Ovary (tissue), 9 donors: ENCODE data around the gene CSMD2. TPM values are rescaled to one million over a fixed set of nuclear protein-coding genes. Genes with fewer than 3 reads are reported as not detected.

Experiments used
- DNase-seq, 5 donors: peaks; one replicate each; pipeline ENCODE4 v3.0.0-alpha.2; 2019 to 2020
- H3K27ac ChIP-seq, 2 donors: fragments of 200-600 bp; one replicate each; pipeline versions ENCODE4 v1.5.1 to v1.8.0; 2019 to 2022
- H3K27me3 ChIP-seq: fragments of 200-600 bp; one replicate; pipeline ENCODE4 v1.8.0; 2022
- H3K36me3 ChIP-seq: fragments of 200-600 bp; sonication (generic); one replicate; pipeline ENCODE4 v1.5.1; 2019
- H3K4me1 ChIP-seq: one replicate; pipeline ENCODE4 v1.8.1; 2013; ENCODE audit warnings: mild to moderate bottlenecking, moderate library complexity; ENCODE audit not compliant: insufficient read depth
- H3K4me3 ChIP-seq: fragments of 200-600 bp; sonication (generic); one replicate; pipeline ENCODE4 v1.5.1; 2017
- H3K9me3 ChIP-seq, 2 donors: fragments of 200-600 bp in 1 of 2; sonication (generic) in 1 of 2; one replicate each; pipeline versions ENCODE4 v1.5.1 to v1.8.1; 2013 to 2019; ENCODE audit warnings: mild to moderate bottlenecking in 1 of 2, moderate library complexity in 1 of 2
- CTCF ChIP-seq, 3 donors: fragments of 450-650 bp in 2 of 3; fragments of 200-600 bp in 1 of 3; IDR thresholded peaks; one replicate each; pipeline versions ENCODE4 v1.5.1 to v1.8.0; 2016 to 2022; ENCODE audit warnings: antibody characterized with exemption in 3 of 3, mild to moderate bottlenecking in 1 of 3
- EP300 ChIP-seq: sonication (generic); formaldehyde crosslinking; IDR thresholded peaks from one replicate; pipeline ENCODE4 v1.6.1; 2017; ENCODE audit warnings: antibody characterized with exemption
- POLR2A ChIP-seq: fragments of 450-650 bp; IDR thresholded peaks from one replicate; pipeline ENCODE4 v1.6.1; 2017; ENCODE audit warnings: antibody characterized with exemption, mild to moderate bottlenecking, moderate library complexity
- WGBS, 3 donors: extraction: QIAGEN DNeasy Blood & Tissue Kit in 1 of 3; methylation state at CpG; one replicate each; pipeline versions ENCODE4 v1.1.5 to v1.1.7; 2013 to 2017; 5-methylcytosine and 5-hydroxymethylcytosine counted together
- intact Hi-C, 4 donors: fragments of 100-400 bp; cut with DNase I; formaldehyde crosslinking; loops; one replicate each; pipeline versions ENCODE4 v1.11.0 to v1.15.1; 2022 to 2023
- polyA plus RNA-seq, 2 donors: library from polyadenylated mRNA; stranded (reverse); fragments of 200-250 nt in 1 of 2; fragments of 350-450 nt in 1 of 2; fragmentation: Illumina TruSeq in 1 of 2; extraction: RNeasy Lipid Tissue Mini Kit (QIAGEN cat#74804) in 1 of 2; gene quantifications; one replicate each; pipeline ENCODE4 v1.2.3, GENCODE V29; 2013 to 2014
- total RNA-seq, 7 donors: library from RNA; depleted of rRNA in 2 of 7; stranded (reverse); fragments of >200 nt in 2 of 7; fragmentation: NEBNext Ultra II Directional in 3 of 7; extraction: Animal tissue kit (Norgen Biotek cat#: 25700) in 3 of 7; gene quantifications; one replicate each; pipeline versions ENCODE4 v1.1.0 to v1.2.4, GENCODE V29; 2016 to 2023
- donor health status: DM: no; HTN: no; CAD: no; lungs with moderate emphysema.
- donor health status: DM: no; HTN: no; CAD: no.
- donor health status: Bipolar disorder and iron deficiency.
- donor health status: DM: yes; HTN: yes; CAD: no.
- donor health status: DM: no; HTN: no; CAD: no.
- donor health status: DM: yes; HTN: yes; CAD: no.

The CSMD2 gene
- total and polyA plus RNA-seq, 9 donors, result 0.04 to 1.6 (median 0.18) TPM; not detected in 3

- H3K4me1 ChIP-seq, result peaks cover 3% of the 10 kb centered on the region
Measured at GRCh38 chr1:33469691-33470090, 695.3 kb downstream of the CSMD2 start.

GRCh38 chr1:33468967-33469366 is 696.1 kb downstream of the CSMD2 start:
- no peak for TF ChIP-seq CTCF (IDR thresholded peaks at IDR 0.05)
- TF ChIP-seq POLR2A, result no peak
- no peak for TF ChIP-seq EP300
- H3K27me3 ChIP-seq, result no peaks in the 10 kb centered on the region
- DNase-seq, result no peak
- no peak overlapping the region for H3K4me3 ChIP-seq
- WGBS, 3 donors, result 79 to 89% (median 86%) methylated on average over 3 of the region's 3 CpGs
- H3K36me3 ChIP-seq, result no peaks in the 10 kb centered on the region
- H3K4me1 ChIP-seq, result peaks cover 3% of the 10 kb centered on the region
- H3K9me3 ChIP-seq, result no peaks in the 10 kb centered on the region
- H3K27ac ChIP-seq, result no peak overlapping the region
- intact Hi-C loops, result loop anchor here (5.0 to 10.0 kb wide), 6 partner anchors 84 to 374 kb away; no protein-coding TSS in a partner anchor

More at GRCh38 chr1:33469691-33470090, 695.3 kb downstream of the CSMD2 start:
- no peak for TF ChIP-seq POLR2A
- no peak for TF ChIP-seq EP300
- TF ChIP-seq CTCF (IDR thresholded peaks at IDR 0.05), result no peak
- WGBS, 3 donors, result 94 to 99% (median 99%) methylated on average over 2 of the region's 2 CpGs
- Histone ChIP-seq H3K36me3 (no peaks in the 10 kb centered on the region), H3K27ac (no peak overlapping the region), H3K27me3 (no peaks in the 10 kb centered on the region), H3K9me3 (no peaks in the 10 kb centered on the region), H3K4me3 (no peak overlapping the region)
- DNase-seq, result no peak
- intact Hi-C loops, result loop anchor here (5.0 to 10.0 kb wide), 6 partner anchors 85 to 375 kb away; no protein-coding TSS in a partner anchor

GRCh38 chr1:33468531-33468930 is 696.5 kb downstream of the CSMD2 start:
- H3K27ac ChIP-seq, result no peak overlapping the region
- H3K36me3 ChIP-seq, result no peaks in the 10 kb centered on the region
- DNase-seq, result no peak
- H3K4me3 ChIP-seq, result no peak overlapping the region
- intact Hi-C loops, result loop anchor here (5.0 to 10.0 kb wide), 6 partner anchors 84 to 374 kb away; no protein-coding TSS in a partner anchor
- H3K9me3 ChIP-seq, result no peaks in the 10 kb centered on the region
- H3K27me3 ChIP-seq, result no peaks in the 10 kb centered on the region
- WGBS, 3 donors, result 92 to 99% (median 94%) methylated on average over 3 to 4 of the region's 4 CpGs
- H3K4me1 ChIP-seq, result peaks cover 3% of the 10 kb centered on the region
- TF ChIP-seq CTCF (IDR thresholded peaks at IDR 0.05) (no peak), POLR2A (no peak), EP300 (no peak)

GRCh38 chr1:33468011-33468410 is 697.0 kb downstream of the CSMD2 start:
- no peak for DNase-seq
- WGBS, 3 donors, result 82 to 89% (median 83%) methylated on average over 4 of the region's 4 CpGs
- intact Hi-C loops, result loop anchor here (5.0 to 10.0 kb wide), 6 partner anchors 83 to 373 kb away; no protein-coding TSS in a partner anchor
- TF ChIP-seq POLR2A (no peak), EP300 (no peak), CTCF (IDR thresholded peaks at IDR 0.05) (no peak)
- Histone ChIP-seq H3K4me3 (no peak overlapping the region), H3K36me3 (no peaks in the 10 kb centered on the region), H3K27me3 (no peaks in the 10 kb centered on the region), H3K4me1 (peaks cover 3% of the 10 kb centered on the region), H3K27ac (no peak overlapping the region), H3K9me3 (no peaks in the 10 kb centered on the region)
